Measurements from ENCODE around the gene NCEH1.
"Not testable (repeated sequence)": the region's sequence is repeated elsewhere in the genome, so short reads cannot be mapped to it uniquely, and the experiment has no call there.

The NCEH1 gene

DNA sequence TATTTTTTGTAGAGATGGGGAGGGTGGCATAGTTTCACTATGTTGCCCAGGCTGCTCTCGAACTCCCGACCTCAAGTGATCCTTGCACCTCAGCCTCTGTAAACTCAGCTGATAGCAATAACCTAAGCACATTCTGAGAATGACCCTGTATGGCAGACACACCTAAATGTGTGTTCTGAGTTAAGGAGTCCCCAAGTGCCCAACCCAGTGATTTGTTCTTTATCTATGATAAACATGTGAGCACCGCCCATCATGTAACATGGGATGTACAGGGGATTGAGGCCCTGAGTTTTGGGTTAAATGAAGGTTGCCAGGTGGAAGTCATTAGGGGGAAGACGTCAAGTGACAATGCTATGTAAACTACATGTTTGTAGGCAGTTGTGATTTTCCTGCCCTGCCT lies 5.7 kb downstream of the NCEH1 start:
- DNase-seq: no peak

DNA sequence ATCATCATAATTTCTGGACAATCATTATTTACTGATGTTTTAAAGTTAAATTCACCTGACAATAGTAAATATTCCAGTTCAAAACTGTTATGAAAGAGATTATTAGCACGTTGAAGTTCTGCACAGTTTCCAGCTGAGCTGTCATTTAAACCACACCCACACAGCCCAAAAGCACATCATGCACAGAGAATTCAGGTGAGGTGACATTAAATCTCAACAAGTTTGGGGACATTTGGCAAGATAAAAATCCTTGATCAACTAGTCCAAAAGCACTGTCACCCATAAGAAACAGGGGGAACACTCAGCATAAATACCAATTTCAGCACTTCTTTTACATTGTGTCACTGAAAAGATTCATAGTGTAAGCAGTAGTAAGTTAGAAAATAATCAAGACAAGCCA lies 6.9 kb downstream of the NCEH1 start:
- no peak for DNase-seq

DNA sequence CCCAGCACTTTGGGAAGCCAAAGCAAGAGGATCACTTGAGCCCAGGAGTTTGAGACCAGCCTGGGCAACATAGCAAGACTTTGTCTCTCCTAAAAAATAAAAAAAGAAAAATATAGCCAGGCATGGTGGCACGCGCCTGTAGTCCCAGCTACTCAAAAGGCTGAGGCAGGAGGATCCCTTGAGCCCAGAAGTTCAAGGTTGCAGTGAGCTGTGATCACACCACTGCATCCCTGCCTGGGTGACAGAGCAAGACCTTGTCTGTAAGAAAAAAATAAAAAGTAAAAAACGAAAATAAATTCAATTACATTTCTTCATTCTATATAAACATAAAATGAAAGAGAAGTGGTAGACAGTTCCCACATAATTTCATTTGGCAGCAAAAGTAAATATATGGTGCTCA lies 8.1 kb downstream of the NCEH1 start:
- not testable (repeated sequence) for DNase-seq

DNA sequence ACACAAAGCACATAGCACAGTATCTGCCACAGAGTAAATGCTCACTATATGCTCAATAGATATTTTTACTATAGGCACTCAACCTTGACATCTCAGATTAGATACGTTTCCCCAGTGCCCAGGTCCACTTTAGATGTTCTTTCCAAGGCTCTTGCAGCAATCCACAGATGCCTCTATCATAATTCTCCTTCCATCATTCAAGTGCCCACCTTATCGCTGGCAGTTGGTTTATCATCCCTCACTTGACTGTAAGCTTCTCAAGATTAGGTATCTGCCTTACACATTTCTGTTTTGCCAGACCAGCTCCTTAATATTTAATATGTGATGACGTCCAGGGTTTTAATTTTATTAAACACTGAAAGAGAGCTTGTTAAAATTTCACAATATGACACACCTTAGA lies 8.6 kb downstream of the NCEH1 start:
- DNase-seq: no peak

DNA sequence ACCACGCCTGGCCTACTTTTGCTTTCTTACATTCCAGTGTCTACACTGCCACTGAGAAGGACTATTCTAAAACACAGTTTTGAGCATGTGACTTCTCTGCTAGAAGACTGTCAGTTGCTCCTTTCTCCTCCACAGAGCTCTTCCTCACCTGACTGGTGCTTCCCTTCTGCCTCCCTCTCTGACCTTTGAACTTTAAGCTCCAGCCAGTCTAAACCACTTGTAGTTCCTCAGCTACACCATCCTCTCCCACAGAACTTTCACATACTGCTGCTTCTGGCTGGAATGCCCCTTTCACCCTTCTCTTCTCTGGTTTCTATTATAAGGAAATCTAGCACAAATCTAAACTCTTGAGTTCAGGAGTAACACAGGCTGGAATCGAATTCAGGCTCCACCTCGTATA lies 9.1 kb downstream of the NCEH1 start:
- no peak for DNase-seq

DNA sequence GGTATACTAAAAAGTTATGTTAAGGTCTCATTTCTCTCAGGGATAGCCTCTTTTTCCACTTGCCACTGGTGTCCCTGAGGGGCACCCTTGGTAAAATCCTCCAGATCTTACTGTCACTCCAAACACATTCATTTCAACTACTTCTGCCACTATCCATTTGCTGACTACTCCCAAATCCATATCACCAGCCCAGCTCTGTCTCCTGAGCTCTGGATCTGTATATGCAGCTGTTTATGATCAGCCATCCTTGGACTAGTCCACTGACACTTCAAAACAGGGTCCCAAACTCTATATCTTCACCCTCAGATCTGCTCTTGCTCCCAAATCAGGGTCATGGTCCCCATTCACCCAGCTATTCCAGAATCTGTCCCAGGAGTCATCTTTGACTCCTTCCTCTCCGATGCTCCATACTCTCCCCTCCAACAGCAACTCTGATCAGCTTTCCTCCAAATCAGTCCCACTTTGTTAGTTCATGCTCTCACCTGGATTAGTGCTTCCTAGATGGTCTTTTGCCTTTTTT lies 9.9 kb downstream of the NCEH1 start:
- DNase-seq: no peak

DNA sequence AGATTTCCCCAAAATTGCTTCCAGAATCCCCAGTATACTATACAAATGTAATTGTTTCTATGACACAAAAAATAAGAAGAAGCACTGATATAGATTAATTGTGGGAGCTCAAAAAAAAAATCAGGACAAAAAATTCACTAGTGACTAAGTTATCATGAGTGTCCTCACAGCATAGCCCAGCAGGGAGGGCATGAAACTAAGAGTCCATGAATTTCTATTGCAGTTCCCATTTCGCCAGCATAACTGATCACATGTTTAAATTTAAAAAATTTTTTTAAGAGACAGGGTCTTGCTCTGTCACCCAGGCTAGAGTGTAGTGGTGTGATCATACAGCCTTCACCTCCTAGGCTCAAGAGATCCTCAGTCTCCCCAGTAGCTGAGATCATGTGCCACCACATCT lies 10.6 kb downstream of the NCEH1 start:
- no peak for DNase-seq

DNA sequence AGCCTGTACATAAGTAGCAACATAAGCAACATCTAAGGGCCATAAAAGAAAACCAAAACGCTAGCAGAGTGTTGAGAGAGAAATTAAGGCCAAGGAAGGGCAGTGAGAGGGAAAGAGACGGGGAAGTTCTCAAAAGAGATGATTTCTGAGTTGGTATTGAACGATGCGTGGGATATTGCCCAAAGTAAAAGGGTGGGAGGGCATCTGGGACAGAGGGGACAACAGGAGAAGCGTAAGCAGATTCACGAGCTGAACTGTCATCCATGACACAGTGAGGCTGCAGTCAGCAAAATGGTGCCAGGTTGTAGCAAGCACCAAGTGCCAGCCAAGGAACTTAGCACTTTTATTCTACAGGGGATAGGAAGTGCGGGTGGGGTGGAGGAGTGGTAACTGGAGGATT lies 11.8 kb downstream of the NCEH1 start:
- DNase-seq: no peak

DNA sequence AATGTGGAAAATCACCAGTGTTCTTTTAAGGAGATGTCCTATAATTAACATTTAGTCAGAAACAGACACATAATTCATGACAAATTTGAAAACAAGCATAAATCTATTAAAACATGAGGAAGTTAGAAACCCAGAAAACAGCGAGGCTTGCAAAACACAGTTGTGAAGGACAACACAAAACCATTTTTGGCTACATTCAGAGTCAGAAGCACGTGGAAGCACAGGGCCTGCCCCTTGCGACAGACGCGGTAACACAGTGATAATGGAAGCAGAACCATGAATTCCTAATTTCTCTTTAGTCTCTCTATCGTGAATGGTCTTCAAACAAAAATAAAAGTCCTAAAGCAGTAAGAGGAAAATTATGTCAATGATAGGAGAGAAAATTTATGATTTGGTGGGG lies 12.2 kb downstream of the NCEH1 start:
- no peak for DNase-seq

DNA sequence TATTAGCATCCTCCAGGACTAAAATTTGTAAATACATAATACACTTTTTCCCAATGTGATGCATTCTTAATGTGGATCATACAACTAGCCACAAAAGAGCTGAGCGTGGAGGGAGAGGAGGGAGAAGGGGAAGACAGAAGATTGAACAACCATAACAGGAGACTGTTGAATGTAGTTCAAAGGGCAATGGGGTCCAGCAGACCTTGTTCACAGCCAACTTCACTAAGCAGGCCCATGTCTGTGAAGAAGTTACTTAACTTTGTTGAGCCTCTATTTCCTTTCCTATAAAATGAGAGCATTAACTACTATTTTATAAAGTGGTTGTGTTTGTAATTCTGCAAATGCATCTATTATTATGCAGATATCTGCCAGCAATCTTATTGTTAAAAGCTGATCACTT lies 13.3 kb downstream of the NCEH1 start:
- no peak for DNase-seq

DNA sequence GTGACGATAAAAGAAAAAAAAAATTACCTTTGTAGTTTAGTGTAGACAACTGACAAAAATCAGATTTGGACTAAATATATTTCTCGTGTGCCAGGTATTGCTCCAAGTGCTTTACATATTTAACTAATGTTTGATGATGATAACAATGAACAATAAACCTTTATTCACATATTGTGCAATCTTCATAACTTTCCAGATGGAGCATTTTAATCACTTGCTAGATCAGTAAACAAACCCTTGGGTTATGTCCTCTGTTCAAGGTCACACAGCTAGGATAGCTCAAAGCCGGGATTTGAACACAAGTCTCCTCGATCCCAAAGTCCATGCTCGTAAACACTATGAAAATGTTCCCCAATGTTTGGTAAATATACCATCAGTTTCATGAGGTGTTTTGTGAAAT lies 14.5 kb downstream of the NCEH1 start:
- DNase-seq: no peak

DNA sequence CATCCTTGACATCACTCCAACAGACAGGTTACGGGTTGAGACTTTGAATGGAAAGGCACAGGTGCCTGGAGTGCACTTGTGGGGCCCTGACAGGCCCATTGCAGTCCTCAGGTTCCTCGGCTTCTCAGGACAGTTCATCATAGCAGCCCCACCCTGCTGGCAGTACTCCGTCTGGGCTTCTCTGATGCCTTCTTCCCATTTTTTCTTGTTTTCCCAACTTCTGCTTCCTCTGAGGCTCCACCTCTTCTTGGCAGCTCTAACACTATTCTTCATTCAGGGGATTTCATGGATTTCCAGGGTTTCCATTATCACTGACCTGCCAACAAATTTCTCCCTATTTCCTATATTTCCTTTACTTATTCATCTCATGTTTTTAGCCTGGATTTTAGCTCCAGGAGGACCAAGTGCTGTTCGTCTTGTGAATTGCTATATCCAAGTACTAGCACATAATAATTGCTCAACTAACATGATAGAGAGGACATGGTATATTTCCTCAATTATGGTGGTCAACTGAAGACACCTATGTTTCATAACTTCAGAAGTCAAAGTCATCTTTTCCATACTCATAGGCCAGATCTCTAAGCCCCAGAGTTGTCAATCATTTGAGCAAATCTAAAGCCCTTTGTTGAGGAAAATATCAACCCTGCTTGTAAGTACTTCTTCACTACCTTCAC lies 16.2 kb downstream of the NCEH1 start:
- DNase-seq: no peak

DNA sequence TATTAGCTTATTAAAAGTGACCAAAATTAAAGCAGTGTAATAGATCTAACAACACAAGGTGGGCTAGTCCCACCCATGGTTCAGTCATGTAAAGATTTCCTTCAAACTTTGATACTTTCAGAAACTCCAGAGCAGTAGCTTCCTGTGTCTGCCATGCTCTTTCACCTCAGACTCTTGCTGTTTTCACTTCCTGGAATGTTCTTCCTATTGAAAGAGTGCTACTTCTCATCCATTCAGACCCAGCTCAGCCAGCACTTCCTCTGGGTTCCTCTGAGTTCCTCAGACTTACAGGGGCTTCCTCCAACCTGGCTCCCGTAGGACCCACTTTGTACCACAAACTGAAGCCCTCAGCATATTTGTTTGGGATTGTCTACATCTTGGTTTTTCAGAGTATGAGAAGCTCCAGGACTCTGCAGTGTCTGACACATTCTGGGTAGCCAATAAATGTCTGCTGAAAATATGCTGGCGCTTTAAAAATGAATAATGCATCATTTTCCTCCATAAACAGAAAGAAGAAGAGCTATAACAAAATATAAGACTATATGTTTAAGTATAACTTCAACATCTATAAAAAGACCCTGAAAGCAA lies 18.0 kb downstream of the NCEH1 start:
- DNase-seq: no peak

DNA sequence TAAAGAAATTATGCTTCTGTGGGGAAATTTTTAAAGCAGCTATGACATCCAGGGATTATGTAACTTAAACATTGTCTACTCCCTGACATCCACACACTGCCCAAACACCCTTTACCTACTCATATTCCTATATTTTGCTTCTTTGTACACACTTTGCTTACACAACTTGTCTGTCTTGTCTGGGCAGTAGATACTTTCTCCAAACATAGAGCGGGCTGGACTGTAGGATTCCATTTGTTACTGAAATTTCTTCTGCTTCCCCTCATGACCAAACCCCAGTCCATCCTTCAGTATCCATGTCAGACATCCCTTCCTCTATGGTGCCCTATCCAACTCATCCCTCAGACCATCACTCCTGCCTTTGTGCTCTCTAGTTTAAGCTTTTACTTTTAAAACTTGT lies 19.9 kb downstream of the NCEH1 start:
- DNase-seq: no peak

DNA sequence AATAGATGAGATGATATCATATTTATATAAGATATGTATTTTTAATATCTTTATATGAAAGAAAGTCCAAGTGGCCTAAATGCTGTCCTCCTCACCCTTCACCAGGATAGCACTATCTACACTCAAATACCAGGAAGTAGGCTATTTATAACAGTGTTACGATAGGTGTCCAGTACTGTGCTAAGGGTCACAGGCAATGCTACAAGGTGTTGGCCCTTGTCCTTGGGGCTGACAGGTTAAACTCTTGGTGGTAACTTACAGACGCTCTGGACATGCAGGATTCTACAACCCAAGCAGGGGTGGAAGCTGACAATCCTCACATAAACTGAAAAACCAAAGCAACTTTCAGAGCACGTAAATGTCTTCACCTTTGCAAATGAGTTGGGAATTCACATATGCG lies 22.3 kb downstream of the NCEH1 start:
- DNase-seq: no peak

DNA sequence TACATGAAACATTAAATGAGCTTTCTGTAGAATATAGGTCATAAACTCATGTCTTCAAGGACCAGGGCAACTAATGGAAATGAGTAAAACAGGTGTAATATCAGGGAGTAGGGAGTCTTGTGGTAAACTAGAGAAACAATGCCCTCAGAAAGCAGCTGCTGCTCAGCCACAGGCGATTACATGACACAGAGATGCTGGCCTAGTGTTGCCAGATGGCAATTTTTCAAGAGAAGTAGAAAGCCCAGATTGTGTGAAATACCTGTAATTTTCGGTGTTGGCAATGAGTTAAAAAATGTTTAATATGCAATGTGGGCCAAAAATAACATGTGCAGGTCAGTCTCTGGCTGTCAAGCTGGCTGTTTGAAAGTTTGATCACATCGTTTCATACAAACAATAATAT lies 23.4 kb downstream of the NCEH1 start:
- no peak for DNase-seq

DNA sequence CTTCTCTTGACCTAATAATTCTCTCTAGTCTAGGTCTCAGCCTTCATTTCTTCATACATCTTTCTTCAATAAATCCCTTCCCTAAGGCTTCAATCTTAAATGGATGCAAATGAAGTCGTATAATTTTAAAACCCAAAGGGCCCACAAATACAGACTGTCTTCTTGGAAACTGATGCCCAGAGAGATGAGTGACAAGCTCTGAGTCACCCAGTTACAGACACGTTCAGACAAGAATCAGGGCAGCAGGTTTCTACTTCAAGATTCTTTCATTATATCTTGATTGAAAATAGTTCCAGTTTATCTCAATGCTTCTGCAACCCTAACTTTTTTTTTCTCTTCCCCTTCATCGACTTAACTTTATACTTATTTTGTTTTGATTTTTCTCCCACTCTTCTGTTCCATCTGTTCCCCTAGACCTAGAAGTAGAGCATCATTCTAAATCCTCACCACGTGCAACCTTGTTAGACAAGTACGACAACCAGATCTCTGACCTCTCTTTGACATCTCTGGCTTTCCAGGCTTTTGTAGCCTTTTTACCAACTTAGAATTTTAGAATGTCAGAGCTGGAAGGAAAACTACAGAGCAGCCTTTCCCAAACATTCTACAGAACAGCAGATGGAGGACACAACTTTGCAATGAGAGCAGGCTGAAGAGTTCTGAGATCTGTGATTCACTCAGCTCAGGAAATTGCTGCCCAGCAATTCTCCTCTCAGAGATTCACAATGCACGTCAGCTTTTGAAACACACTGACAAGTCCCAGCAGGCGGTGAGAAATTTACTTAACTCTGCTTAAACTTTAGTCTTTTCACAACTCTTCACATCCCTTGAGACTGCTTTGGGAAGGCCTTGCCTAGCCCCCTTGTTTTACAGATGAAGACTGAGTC lies 25.3 kb downstream of the NCEH1 start:
- no peak for DNase-seq

DNA sequence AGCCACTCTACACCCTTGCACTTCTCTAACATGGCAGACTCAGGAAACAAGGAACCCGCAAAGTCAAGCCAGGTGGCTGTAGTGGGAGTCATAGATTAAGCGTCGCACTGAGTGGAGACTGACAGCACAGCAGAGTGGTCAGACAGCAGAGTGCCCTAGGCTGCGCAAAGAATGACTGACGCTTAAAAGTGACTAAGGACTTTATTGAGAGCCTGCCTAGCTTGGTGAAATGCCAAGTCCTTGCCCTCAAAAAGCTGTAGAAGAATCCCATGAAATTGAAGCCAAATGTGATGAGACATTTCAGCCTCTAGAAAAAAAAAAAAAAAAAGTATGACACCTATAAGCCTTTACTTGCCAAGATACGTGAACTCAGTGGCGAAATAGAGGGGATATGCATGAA lies 30.2 kb downstream of the NCEH1 start:
- no peak for DNase-seq

DNA sequence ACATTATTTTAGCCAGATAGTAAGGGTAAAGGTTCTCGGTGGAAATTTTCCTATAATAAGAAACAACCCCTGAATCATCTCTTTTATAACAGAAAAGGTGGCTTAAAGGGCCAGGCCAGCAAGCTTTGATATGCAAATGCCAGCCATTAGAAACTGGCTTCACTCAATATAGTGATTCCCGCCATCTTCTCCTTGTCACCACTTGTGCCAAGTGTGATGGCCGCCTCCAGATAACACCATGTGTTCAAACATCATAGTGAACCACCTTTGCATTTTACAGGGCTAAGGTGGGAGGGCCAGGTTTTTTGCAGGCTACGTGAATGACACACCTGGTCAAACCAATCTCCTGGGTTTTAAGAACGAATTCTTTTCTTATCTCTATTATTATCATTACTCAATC lies 31.3 kb downstream of the NCEH1 start:
- no peak for DNase-seq

DNA sequence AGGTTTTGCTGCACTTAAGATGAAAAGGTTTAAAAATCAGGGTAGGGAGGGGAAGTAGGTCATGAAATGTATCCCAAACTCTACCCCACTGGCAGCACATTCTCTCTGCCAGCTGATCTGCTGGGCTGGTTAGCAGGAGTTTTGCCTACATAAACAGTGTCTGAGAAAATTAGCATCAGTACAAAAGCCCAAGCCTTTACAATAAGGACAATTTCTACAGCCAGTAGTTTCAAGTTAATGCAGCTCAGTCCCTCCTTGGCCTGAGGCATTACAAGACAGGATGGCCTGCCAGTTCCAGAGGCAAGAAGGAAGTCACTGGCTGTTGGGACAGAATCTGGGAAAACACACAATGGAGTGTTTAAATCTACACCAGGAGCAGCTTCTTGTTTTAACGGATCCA lies 32.8 kb downstream of the NCEH1 start:
- DNase-seq: no peak

DNA sequence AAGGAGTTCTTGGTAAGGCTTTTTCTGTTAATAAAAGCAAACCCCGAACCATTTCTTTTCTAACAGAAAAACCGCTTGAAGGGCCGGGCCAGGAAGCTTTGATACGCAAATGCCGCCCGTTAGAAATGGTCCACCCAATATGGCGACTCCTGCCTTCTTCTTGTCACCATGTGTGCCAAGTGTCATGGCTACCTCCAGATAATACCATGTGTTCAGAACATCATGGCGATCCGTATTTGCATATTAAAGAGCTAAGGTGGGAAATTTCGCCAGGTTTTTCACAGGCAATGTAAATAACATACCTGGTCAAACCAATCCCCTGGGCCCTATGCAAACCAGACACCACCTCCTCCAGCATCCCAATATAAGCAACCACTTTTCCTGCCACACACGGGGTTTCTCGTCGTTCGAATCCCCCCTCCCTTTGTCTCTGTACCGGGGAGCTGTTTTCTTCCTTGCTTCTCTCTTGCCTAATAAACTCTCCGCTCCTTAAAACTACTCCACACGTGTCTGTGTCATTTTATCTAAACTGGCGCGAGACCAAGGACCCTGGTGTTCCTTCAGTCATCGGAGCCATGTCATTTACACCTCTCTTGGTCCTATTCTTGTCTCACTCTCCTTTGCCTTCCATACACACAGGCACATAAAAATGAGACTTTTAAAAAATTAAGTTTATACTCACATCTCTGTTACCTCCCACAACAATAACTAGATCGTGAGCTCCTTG lies 34.5 kb downstream of the NCEH1 start:
- DNase-seq: no peak

DNA sequence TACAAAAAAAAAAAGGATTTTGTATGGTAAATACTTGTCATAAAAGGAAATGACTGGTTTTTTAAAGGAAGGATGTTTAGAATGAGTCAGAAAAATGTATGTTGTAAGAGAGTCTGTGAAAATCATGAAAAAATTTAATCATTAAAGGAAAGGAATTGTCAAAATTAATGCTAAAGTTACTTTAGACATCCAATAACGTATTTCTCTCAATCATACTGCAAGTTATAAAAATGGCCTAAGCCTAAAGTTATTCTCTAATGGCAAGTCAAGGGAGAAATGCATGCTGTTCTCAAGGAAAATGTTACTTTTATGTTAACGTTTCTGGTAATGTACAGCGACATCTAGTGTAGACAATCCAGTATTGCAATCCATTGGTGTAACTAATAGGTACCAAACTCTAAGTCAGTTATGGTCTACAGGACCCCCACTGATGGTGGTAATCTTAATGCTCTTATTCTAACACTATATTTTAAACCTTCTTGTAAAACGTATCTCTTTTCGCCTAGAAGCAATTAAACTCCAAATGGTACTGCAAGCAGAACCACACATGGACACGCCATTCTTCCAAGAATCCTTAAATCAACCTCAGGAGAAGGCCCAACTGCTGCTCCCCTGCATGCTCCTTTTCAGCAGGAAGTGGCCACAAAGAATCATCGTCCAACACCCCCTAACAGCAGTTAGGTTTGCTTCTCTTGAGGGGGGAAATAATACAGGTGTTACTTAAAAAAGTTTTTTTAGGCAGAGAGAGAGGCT lies 35.2 kb downstream of the NCEH1 start:
- no peak for DNase-seq

Measured in stimulated activated CD8-positive, alpha-beta memory T cell treated with anti-CD3 and anti-CD28 coated beads, Interleukin-4, amount 100 ng/mL, for 48 hours (primary cell).